HepG2 (cell line): ENCODE results near the gene SELPLG. TPM values are rescaled to one million over a fixed set of nuclear protein-coding genes. Genes with fewer than 3 reads are reported as not detected.
A peak's percentile ranks its signal among the peaks of the same experiment; 100 is the strongest.

Source experiments
- DNMT3B ChIP-seq: conservative IDR thresholded peaks from 2 replicates; pipeline ENCODE4 v1.6.1; 2016; ENCODE audit warnings: missing biosample characterization, control low read depth
- NFATC3 ChIP-seq: sonication (generic); formaldehyde crosslinking; IDR thresholded peaks from 2 replicates; pipeline ENCODE4 v1.5.1; 2020; ENCODE audit warnings: mild to moderate bottlenecking, missing genetic modification reagents
- PAXIP1 ChIP-seq: sonication (generic); formaldehyde crosslinking; conservative IDR thresholded peaks from 2 replicates; pipeline ENCODE4 v1.4.0; 2020; ENCODE audit warnings: mild to moderate bottlenecking, missing genetic modification reagents, moderate library complexity
- PPARG ChIP-seq: conservative IDR thresholded peaks from 2 replicates; pipeline ENCODE4 v1.6.1; 2016; ENCODE audit warnings: missing biosample characterization, missing genetic modification reagents
- RBM39 ChIP-seq: fragments of 200-400 bp; formaldehyde crosslinking; IDR thresholded peaks from one replicate; pipeline ENCODE4 v1.6.1; 2018; ENCODE audit warnings: antibody characterized with exemption, mild to moderate bottlenecking, low read depth, low read length; ENCODE audit not compliant: poor library complexity, severe bottlenecking
- RFX3 ChIP-seq: IDR thresholded peaks from 2 replicates; pipeline ENCODE4 v1.6.1; 2016; ENCODE audit warnings: missing biosample characterization, missing genetic modification reagents
- SNAI1 ChIP-seq: sonication (generic); formaldehyde crosslinking; IDR thresholded peaks from 2 replicates; pipeline ENCODE4 v1.5.0; 2020; ENCODE audit warnings: mild to moderate bottlenecking, missing genetic modification reagents, borderline replicate concordance
- TAF1 ChIP-seq: sonication (generic); formaldehyde crosslinking; IDR thresholded peaks from 2 replicates; pipeline ENCODE4 v1.4.0; 2020; ENCODE audit warnings: missing genetic modification reagents
- ZBTB1 ChIP-seq: sonication (generic); formaldehyde crosslinking; IDR thresholded peaks from 2 replicates; pipeline ENCODE4 v1.4.0; 2020; ENCODE audit warnings: missing genetic modification reagents, borderline replicate concordance
- ZNF724P ChIP-seq: sonication (generic); formaldehyde crosslinking; IDR thresholded peaks from 2 replicates; pipeline ENCODE4 v1.8.0; 2022; ENCODE audit warnings: missing genetic modification reagents, borderline replicate concordance
- ZNF740 ChIP-seq: sonication (generic); formaldehyde crosslinking; IDR thresholded peaks from 2 replicates; pipeline ENCODE4 v1.4.0; 2020; ENCODE audit warnings: missing genetic modification reagents
- polyA plus RNA-seq, 8 experiments: library from polyadenylated mRNA; depleted of rRNA in 3 of 8; stranded (reverse) in 7 of 8; unstranded in 1 of 8; fragments of >200 nt; fragmentation: Illumina TruSeq in 4 of 8; extraction: Trizol in 4 of 8; gene quantifications; 2 replicates each; pipeline versions ENCODE4 v1.2.1 to v1.2.3, GENCODE V29; 2011 to 2016; ENCODE audit warnings: low read depth in 4 of 8, missing spikeins in 1 of 8, mixed read lengths in 1 of 8; ENCODE audit not compliant: insufficient read depth in 1 of 8
- total RNA-seq, 5 experiments: library from RNA; depleted of rRNA; stranded (reverse); fragments of >200 nt; fragmentation: Illumina TruSeq; extraction: Trizol; gene quantifications; 2 replicates each; pipeline ENCODE4 v1.2.3, GENCODE V29; 2016; ENCODE audit warnings: low read depth in 1 of 5
- TF ChIP-seq, protein P1 (sequence below): sonication (generic); formaldehyde crosslinking; IDR thresholded peaks from 2 replicates; pipeline ENCODE4 v1.4.0; 2020; ENCODE audit warnings: missing genetic modification reagents
- TF ChIP-seq, protein P2 (sequence below), 2 experiments: sonication (generic) in 1 of 2; formaldehyde crosslinking in 1 of 2; IDR thresholded peaks; 2 replicates each; pipeline versions ENCODE4 v1.5.1 to v1.6.1; 2011 to 2020; ENCODE audit warnings: borderline replicate concordance in 1 of 2, low read depth in 1 of 2, low read length in 1 of 2, mild to moderate bottlenecking in 1 of 2, missing genetic modification reagents in 1 of 2, moderate library complexity in 1 of 2
- TF ChIP-seq, protein P3 (sequence below): sonication (generic); formaldehyde crosslinking; IDR thresholded peaks from 2 replicates; pipeline ENCODE4 v1.9.0; 2022; ENCODE audit warnings: low read depth, missing genetic modification reagents
- TF ChIP-seq, protein P4 (sequence below): sonication (generic); formaldehyde crosslinking; IDR thresholded peaks from 2 replicates; pipeline ENCODE4 v1.8.1; 2023; ENCODE audit warnings: missing genetic modification reagents, inconsistent platforms, borderline replicate concordance

Gene SELPLG
- total and polyA plus RNA-seq, 2 of the 13 experiments (the other 11 are each of a cell fraction or from before 2014, with no cell fraction given): 0.12 TPM; not detected in 1

DNA sequence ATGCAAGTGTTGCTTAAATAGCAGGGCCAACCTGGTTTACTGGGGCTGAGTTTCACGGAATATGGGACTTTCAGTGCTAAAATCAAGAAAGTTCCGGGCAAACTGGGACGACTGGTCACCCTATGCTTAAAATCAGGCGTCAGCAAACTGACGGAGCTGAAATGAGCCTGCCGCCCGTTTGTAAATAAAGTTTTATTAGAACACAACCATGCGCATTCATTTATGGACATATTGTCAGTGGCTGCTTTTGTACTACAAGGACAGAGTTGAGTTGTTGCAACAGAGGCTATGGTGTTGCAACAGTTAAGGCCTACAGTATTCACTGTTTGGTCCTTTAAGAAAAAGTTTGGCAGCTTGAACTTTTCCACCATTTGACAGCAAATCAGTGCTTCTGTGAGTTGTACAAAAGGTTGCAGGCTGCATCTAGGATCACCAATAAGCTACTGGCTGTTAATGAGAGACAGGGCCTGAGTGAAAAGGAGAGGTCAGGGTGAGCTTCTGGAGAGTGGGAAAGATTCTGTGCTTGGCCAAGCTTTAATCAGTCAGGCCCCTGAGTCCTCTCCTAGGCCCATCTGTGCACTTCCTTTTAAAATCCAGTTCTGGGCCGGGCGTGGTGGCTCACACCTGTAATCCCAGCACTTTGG is 13.3 kb downstream of the SELPLG start (continued):
- no peak for TF ChIP-seq PAXIP1
- no peak for TF ChIP-seq ZNF724P (CRISPR knock-in tag)
- 0 out of 2 replicates have a peak, but pooled peaks have one; percentile 22 for TF ChIP-seq NFATC3
- TF ChIP-seq RBM39: no peak
- TF ChIP-seq ZNF740 (CRISPR knock-in tag): no peak
- 0 out of 2 replicates have a peak, but pooled peaks have one; percentile 16 for TF ChIP-seq PPARG
- TF ChIP-seq DNMT3B (CRISPR knock-in tag): no peak
- TF ChIP-seq, protein P1, sequence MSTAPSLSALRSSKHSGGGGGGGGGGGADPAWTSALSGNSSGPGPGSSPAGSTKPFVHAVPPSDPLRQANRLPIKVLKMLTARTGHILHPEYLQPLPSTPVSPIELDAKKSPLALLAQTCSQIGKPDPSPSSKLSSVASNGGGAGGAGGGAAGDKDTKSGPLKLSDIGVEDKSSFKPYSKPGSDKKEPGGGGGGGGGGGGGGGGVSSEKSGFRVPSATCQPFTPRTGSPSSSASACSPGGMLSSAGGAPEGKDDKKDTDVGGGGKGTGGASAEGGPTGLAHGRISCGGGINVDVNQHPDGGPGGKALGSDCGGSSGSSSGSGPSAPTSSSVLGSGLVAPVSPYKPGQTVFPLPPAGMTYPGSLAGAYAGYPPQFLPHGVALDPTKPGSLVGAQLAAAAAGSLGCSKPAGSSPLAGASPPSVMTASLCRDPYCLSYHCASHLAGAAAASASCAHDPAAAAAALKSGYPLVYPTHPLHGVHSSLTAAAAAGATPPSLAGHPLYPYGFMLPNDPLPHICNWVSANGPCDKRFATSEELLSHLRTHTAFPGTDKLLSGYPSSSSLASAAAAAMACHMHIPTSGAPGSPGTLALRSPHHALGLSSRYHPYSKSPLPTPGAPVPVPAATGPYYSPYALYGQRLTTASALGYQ (CRISPR knock-in tag): no peak
- TF ChIP-seq SNAI1 (CRISPR knock-in tag): no peak
- no peak for TF ChIP-seq RFX3 (CRISPR knock-in tag)
- no peak for TF ChIP-seq ZBTB1 (CRISPR knock-in tag)
- TF ChIP-seq, protein P2, sequence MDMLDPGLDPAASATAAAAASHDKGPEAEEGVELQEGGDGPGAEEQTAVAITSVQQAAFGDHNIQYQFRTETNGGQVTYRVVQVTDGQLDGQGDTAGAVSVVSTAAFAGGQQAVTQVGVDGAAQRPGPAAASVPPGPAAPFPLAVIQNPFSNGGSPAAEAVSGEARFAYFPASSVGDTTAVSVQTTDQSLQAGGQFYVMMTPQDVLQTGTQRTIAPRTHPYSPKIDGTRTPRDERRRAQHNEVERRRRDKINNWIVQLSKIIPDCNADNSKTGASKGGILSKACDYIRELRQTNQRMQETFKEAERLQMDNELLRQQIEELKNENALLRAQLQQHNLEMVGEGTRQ (IDR thresholded peaks at IDR 0.05; ENCODE audit: low read depth, low read length): no peak
- TF ChIP-seq, protein P2 (CRISPR knock-in tag; IDR thresholded peaks at IDR 0.05; ENCODE audit: borderline replicate concordance): no peak
- TF ChIP-seq TAF1 (CRISPR knock-in tag): no peak
- TF ChIP-seq, protein P3, sequence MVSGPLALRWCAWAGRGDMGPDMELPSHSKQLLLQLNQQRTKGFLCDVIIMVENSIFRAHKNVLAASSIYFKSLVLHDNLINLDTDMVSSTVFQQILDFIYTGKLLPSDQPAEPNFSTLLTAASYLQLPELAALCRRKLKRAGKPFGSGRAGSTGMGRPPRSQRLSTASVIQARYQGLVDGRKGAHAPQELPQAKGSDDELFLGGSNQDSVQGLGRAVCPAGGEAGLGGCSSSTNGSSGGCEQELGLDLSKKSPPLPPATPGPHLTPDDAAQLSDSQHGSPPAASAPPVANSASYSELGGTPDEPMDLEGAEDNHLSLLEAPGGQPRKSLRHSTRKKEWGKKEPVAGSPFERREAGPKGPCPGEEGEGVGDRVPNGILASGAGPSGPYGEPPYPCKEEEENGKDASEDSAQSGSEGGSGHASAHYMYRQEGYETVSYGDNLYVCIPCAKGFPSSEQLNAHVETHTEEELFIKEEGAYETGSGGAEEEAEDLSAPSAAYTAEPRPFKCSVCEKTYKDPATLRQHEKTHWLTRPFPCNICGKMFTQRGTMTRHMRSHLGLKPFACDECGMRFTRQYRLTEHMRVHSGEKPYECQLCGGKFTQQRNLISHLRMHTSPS (CRISPR knock-in tag): no peak
- TF ChIP-seq, protein P4, sequence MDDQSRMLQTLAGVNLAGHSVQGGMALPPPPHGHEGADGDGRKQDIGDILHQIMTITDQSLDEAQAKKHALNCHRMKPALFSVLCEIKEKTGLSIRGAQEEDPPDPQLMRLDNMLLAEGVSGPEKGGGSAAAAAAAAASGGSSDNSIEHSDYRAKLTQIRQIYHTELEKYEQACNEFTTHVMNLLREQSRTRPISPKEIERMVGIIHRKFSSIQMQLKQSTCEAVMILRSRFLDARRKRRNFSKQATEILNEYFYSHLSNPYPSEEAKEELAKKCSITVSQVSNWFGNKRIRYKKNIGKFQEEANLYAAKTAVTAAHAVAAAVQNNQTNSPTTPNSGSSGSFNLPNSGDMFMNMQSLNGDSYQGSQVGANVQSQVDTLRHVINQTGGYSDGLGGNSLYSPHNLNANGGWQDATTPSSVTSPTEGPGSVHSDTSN (CRISPR knock-in tag): no peak
